Measurements from ENCODE around the gene PTMA. TPM values are rescaled to one million over a fixed set of nuclear protein-coding genes. Genes with fewer than 3 reads are reported as not detected.
A peak's percentile ranks its signal among the peaks of the same experiment; 100 is the strongest.

Gene PTMA
- total RNA-seq, 1 experiment from 2014 or later = 1,260 TPM

GRCh38 chr2:231663458-231664212, 44.7 kb upstream of the PTMA start:
- peaks cover 4% of the 10 kb centered on the region; the same call in 1 of the 2 replicates for H3K79me2 ChIP-seq (ENCODE audit: low read depth)
- peaks cover 7% of the 10 kb centered on the region; the same call in 1 of the 2 replicates for H3F3A ChIP-seq (ENCODE audit: insufficient read depth, low read depth)
- no peak for TF ChIP-seq EZH2 (IDR thresholded peaks at IDR 0.05; ENCODE audit: low read depth)
- no peak for TF ChIP-seq CTCF (conservative IDR thresholded peaks at IDR 0.05)
- no peak overlapping the region for H3K4me3 ChIP-seq
- no peaks in the 10 kb centered on the region for H3K36me3 ChIP-seq (ENCODE audit: low read depth)
- no peaks in the 10 kb centered on the region for H3K9me2 ChIP-seq (ENCODE audit: insufficient read depth)
- H4K20me1 ChIP-seq (ENCODE audit: insufficient read depth) = no peaks in the 10 kb centered on the region
- H3K27me3 ChIP-seq (ENCODE audit: insufficient read depth, low read depth) = no peaks in the 10 kb centered on the region
- no peaks in the 10 kb centered on the region for H3K9me3 ChIP-seq (ENCODE audit: insufficient read depth, low read depth)
- H3K4me1 ChIP-seq (replicated peaks; ENCODE audit: insufficient read depth) = peaks cover 35% of the 10 kb centered on the region
- DNase-seq = no peak
- POLR2A ChIA-PET (ENCODE audit: unreplicated experiment) = no interaction called here
- no TSS peak for BruUV-seq (replicated peaks)
- H2AFZ ChIP-seq = no peak overlapping the region
- CTCF ChIA-PET = interaction anchor here (0.9 kb wide), 1 partner anchor 11 kb away, joined by 4 read pairs; no protein-coding TSS in a partner anchor
- H3K4me2 ChIP-seq = no peak overlapping the region
- no peak overlapping the region for H3K27ac ChIP-seq
- intact Hi-C loops (cut with micrococcal nuclease; ENCODE audit: unreplicated experiment) = no loop called here

- Histone ChIP-seq H3K9me3 (ENCODE audit: insufficient read depth, low read depth) (no peaks in the 10 kb centered on the region), H3K79me2 (ENCODE audit: low read depth) (peaks cover 4% of the 10 kb centered on the region; the same call in 1 of the 2 replicates), H3F3A (ENCODE audit: insufficient read depth, low read depth) (peaks cover 11% of the 10 kb centered on the region; the same call in 1 of the 2 replicates), H3K27me3 (ENCODE audit: insufficient read depth, low read depth) (no peaks in the 10 kb centered on the region), H3K4me1 (replicated peaks; ENCODE audit: insufficient read depth) (peaks cover 31% of the 10 kb centered on the region), H3K4me3 (no peak overlapping the region), H2AFZ (no peak overlapping the region), H3K9me2 (ENCODE audit: insufficient read depth) (no peaks in the 10 kb centered on the region), H3K27ac (no peak overlapping the region), H3K36me3 (ENCODE audit: low read depth) (no peaks in the 10 kb centered on the region), H3K4me2 (no peak overlapping the region), H4K20me1 (ENCODE audit: insufficient read depth) (no peaks in the 10 kb centered on the region)
- TF ChIP-seq EZH2 (IDR thresholded peaks at IDR 0.05; ENCODE audit: low read depth) (no peak), CTCF (conservative IDR thresholded peaks at IDR 0.05) (no peak)
- ChIA-PET POLR2A (ENCODE audit: unreplicated experiment) (interaction anchor here (0.6 kb wide), 4 partner anchors 10 to 32 kb away, joined by 3 to 7 read pairs (median 4); no protein-coding TSS in a partner anchor), CTCF (no interaction called here)
- intact Hi-C loops (cut with micrococcal nuclease; ENCODE audit: unreplicated experiment) = no loop called here
- DNase-seq = no peak
- BruUV-seq (replicated peaks) = no TSS peak
Measured at GRCh38 chr2:231664727-231665126, 43.6 kb upstream of the PTMA start.

- peak overlapping the region; percentile 62; the same call in 1 of the 2 replicates for H3K4me3 ChIP-seq
- CTCF ChIA-PET = interaction anchor here (1.1 to 1.7 kb wide), 2 partner anchors 10 to 19 kb away, joined by 3 read pairs; no protein-coding TSS in a partner anchor
- H2AFZ ChIP-seq = no peak overlapping the region; the same call in 1 of the 2 replicates
- no peaks in the 10 kb centered on the region for H3K27me3 ChIP-seq (ENCODE audit: insufficient read depth, low read depth)
- no peaks in the 10 kb centered on the region for H4K20me1 ChIP-seq (ENCODE audit: insufficient read depth)
- H3K9me2 ChIP-seq (ENCODE audit: insufficient read depth) = no peaks in the 10 kb centered on the region
- no peak for DNase-seq
- peak overlapping the region; percentile 92 for H3K4me2 ChIP-seq
- H3K36me3 ChIP-seq (ENCODE audit: low read depth) = no peaks in the 10 kb centered on the region
- H3K9me3 ChIP-seq (ENCODE audit: insufficient read depth, low read depth) = no peaks in the 10 kb centered on the region
- TSS peak; percentile 81 for BruUV-seq (replicated peaks)
- H3F3A ChIP-seq (ENCODE audit: insufficient read depth, low read depth) = peaks cover 9% of the 10 kb centered on the region; the same call in 1 of the 2 replicates
- POLR2A ChIA-PET (ENCODE audit: unreplicated experiment) = interaction anchor here (0.6 to 1.6 kb wide), 6 partner anchors 10 to 509 kb away, joined by 3 to 15 read pairs (median 6); no protein-coding TSS in a partner anchor
- H3K4me1 ChIP-seq (replicated peaks; ENCODE audit: insufficient read depth) = peaks cover 32% of the 10 kb centered on the region
- peaks cover 4% of the 10 kb centered on the region; the same call in 1 of the 2 replicates for H3K79me2 ChIP-seq (ENCODE audit: low read depth)
- intact Hi-C loops (cut with micrococcal nuclease; ENCODE audit: unreplicated experiment) = loop anchor here (1.0 kb wide), 1 partner anchor 43 kb away; the partner anchor contains the start of gene PTMA
- H3K27ac ChIP-seq = peak overlapping the region; percentile 96
- no peak for TF ChIP-seq CTCF (conservative IDR thresholded peaks at IDR 0.05)
- TF ChIP-seq EZH2 (IDR thresholded peaks at IDR 0.05; ENCODE audit: low read depth) = no peak
Measured at GRCh38 chr2:231665245-231666170, 42.8 kb upstream of the PTMA start.
